HK-2 (cell line): ENCODE measurements around the gene KRTAP19-2.
"Not testable (repeated sequence)": the region's sequence is repeated elsewhere in the genome, so short reads cannot be mapped to it uniquely, and the experiment has no call there.

Experiments
- DNase-seq: peaks from one replicate; pipeline ENCODE4 v3.0.0-alpha.2; 2018; ENCODE audit not compliant: unreplicated experiment

The KRTAP19-2 gene

GRCh38 chr21:30487336-30487735 lies at the start of gene KRTAP19-2:
TSS of gene KRTAP19-2 (minus strand) at chr21:30487436. CDS start at chr21:30487348, 88 bp downstream.
- no peak for DNase-seq

GRCh38 chr21:30518876-30519275 lies 31.6 kb upstream of the KRTAP19-2 start:
- DNase-seq: no peak

- DNase-seq: no peak
Observed at GRCh38 chr21:30515681-30516080, 28.4 kb upstream of the KRTAP19-2 start.

- not testable (repeated sequence) for DNase-seq
Observed at GRCh38 chr21:30505621-30506205, 18.5 kb upstream of the KRTAP19-2 start.

GRCh38 chr21:30502041-30502440 lies 14.8 kb upstream of the KRTAP19-2 start, which contains the start of gene KRTAP19-5:
TSS of gene KRTAP19-5 (minus strand) at chr21:30502141. CDS start at chr21:30502090, 51 bp downstream.
- DNase-seq: no peak

GRCh38 chr21:30497065-30497464 lies 9.8 kb upstream of the KRTAP19-2 start, which contains the start of gene KRTAP19-4:
TSS of gene KRTAP19-4 (minus strand) at chr21:30497165. CDS start at chr21:30497110, 55 bp downstream.
- DNase-seq: no peak

- DNase-seq: no peak
Observed at GRCh38 chr21:30491963-30492428, 4.8 kb upstream of the KRTAP19-2 start, which contains the start of gene KRTAP19-3. TSS of gene KRTAP19-3 (minus strand) at chr21:30492013. CDS start at chr21:30491957, 56 bp downstream.

GRCh38 chr21:30486180-30486579 lies 1.1 kb downstream of the KRTAP19-2 start:
- DNase-seq: no peak

- DNase-seq: no peak
Observed at GRCh38 chr21:30482130-30482529, 5.1 kb downstream of the KRTAP19-2 start.

GRCh38 chr21:30480145-30480544 lies 7.1 kb downstream of the KRTAP19-2 start, which contains the start of gene KRTAP19-1:
TSS of gene KRTAP19-1 (minus strand) at chr21:30480367. CDS start at chr21:30480317, 50 bp downstream.
- no peak for DNase-seq

GRCh38 chr21:30479259-30479658 lies 8.0 kb downstream of the KRTAP19-2 start:
- DNase-seq: no peak

- DNase-seq: no peak
Observed at GRCh38 chr21:30478004-30478403, 9.2 kb downstream of the KRTAP19-2 start.

- DNase-seq: no peak
Observed at GRCh38 chr21:30468900-30469714, 18.1 kb downstream of the KRTAP19-2 start.

- DNase-seq: no peak
Observed at GRCh38 chr21:30463713-30464112, 23.5 kb downstream of the KRTAP19-2 start.

- DNase-seq: no peak
Observed at GRCh38 chr21:30448514-30448913, 38.7 kb downstream of the KRTAP19-2 start.

- no peak for DNase-seq
Observed at GRCh38 chr21:30447056-30447455, 40.2 kb downstream of the KRTAP19-2 start.

GRCh38 chr21:30444204-30444603 lies 43.0 kb downstream of the KRTAP19-2 start:
- DNase-seq: no peak

GRCh38 chr21:30443226-30443625 lies 44.0 kb downstream of the KRTAP19-2 start:
- no peak for DNase-seq

GRCh38 chr21:30439975-30440374 lies 47.3 kb downstream of the KRTAP19-2 start, which contains the start of gene KRTAP15-1:
TSS of gene KRTAP15-1 (plus strand) at chr21:30440275. CDS start at chr21:30440328, 53 bp downstream.
- DNase-seq: no peak
